ENCODE data around the gene EXOC1. TPM values are rescaled to one million over a fixed set of nuclear protein-coding genes. Genes with fewer than 3 reads are reported as not detected.

EXOC1 gene
- total and polyA plus RNA-seq, 2 donors (not counting 1 experiment from before 2014, with no cell fraction given), result 32.3 to 64.2 TPM

- H3K27me3 ChIP-seq (ENCODE audit: control insufficient read depth, insufficient read depth, low read length), result no peaks in the 10 kb centered on the region
- H3K4me2 ChIP-seq (ENCODE audit: extremely low read depth, insufficient read depth, low read length), result peak overlapping the region; percentile 95
- H3K9ac ChIP-seq (ENCODE audit: insufficient read depth, low read length), result peak overlapping the region; percentile 89
- H3K9me3 ChIP-seq (ENCODE audit: control insufficient read depth, insufficient read depth, low read depth, low read length), result no peaks in the 10 kb centered on the region
- H3K4me3 ChIP-seq (replicated peaks in 1 of 4; ENCODE audit: control extremely low read depth in 1 of 4, insufficient read depth in 1 of 4, low read depth in 3 of 4, low read length in 4 of 4), result peak overlapping the region; percentile 70 to 83 (median 80)
- H3K27ac ChIP-seq (ENCODE audit: insufficient read depth, low read length), result peak overlapping the region; percentile 92
- peak overlapping the region; percentile 75 for H2AFZ ChIP-seq (ENCODE audit: low read length)
- peaks cover 20% of the 10 kb centered on the region for H3K79me2 ChIP-seq (ENCODE audit: control insufficient read depth, insufficient read depth, low read length)
- TF ChIP-seq EZH2 (IDR thresholded peaks at IDR 0.05; ENCODE audit: low read length, missing control alignments) (no peak), CTCF (conservative IDR thresholded peaks at IDR 0.05 in 1 of 2, IDR thresholded peaks at IDR 0.05 in 1 of 2; ENCODE audit: low read depth in 1 of 2, low read length in 2 of 2) (no peak)
- H3K36me3 ChIP-seq (ENCODE audit: control insufficient read depth, insufficient read depth, low read length), result no peaks in the 10 kb centered on the region
- H4K20me1 ChIP-seq (ENCODE audit: control insufficient read depth, extremely low read depth, insufficient read depth, low read length), result no peaks in the 10 kb centered on the region
- peaks cover 3% of the 10 kb centered on the region for H3K4me1 ChIP-seq (ENCODE audit: control insufficient read depth, extremely low read depth, insufficient read depth, low read length)
- DNase-seq (ENCODE audit: low read depth in 2 of 2), result peak; percentile 95
Measured at GRCh38 chr4:55947912-55948725, 94.7 kb downstream of the EXOC1 start.

GRCh38 chr4:55948726-55949481 is 95.5 kb downstream of the EXOC1 start, which contains the start of gene CEP135:
Gene CEP135 (plus strand): TSS chr4:55948945. CDS start chr4:55952131, 3,186 bp downstream.
- TF ChIP-seq CTCF (conservative IDR thresholded peaks at IDR 0.05 in 1 of 2, IDR thresholded peaks at IDR 0.05 in 1 of 2; ENCODE audit: low read depth in 1 of 2, low read length in 2 of 2) (peak; percentile 69 to 76), EZH2 (IDR thresholded peaks at IDR 0.05; ENCODE audit: low read length, missing control alignments) (no peak)
- Histone ChIP-seq H3K9me3 (ENCODE audit: control insufficient read depth, insufficient read depth, low read depth, low read length) (no peaks in the 10 kb centered on the region), H3K79me2 (ENCODE audit: control insufficient read depth, insufficient read depth, low read length) (peaks cover 20% of the 10 kb centered on the region), H3K4me3 (replicated peaks in 1 of 4; ENCODE audit: control extremely low read depth in 1 of 4, insufficient read depth in 1 of 4, low read depth in 3 of 4, low read length in 4 of 4) (peak within 1 kb of the TSS; percentile 70 to 96 (median 81)), H4K20me1 (ENCODE audit: control insufficient read depth, extremely low read depth, insufficient read depth, low read length) (no peaks in the 10 kb centered on the region), H3K27me3 (ENCODE audit: control insufficient read depth, insufficient read depth, low read length) (no peaks in the 10 kb centered on the region), H3K4me1 (ENCODE audit: control insufficient read depth, extremely low read depth, insufficient read depth, low read length) (peaks cover 3% of the 10 kb centered on the region), H3K9ac (ENCODE audit: insufficient read depth, low read length) (peak within 1 kb of the TSS; percentile 89), H2AFZ (ENCODE audit: low read length) (peak within 1 kb of the TSS; percentile 80), H3K36me3 (ENCODE audit: control insufficient read depth, insufficient read depth, low read length) (no peaks in the 10 kb centered on the region), H3K27ac (ENCODE audit: insufficient read depth, low read length) (peak within 1 kb of the TSS; percentile 92), H3K4me2 (ENCODE audit: extremely low read depth, insufficient read depth, low read length) (peak within 1 kb of the TSS; percentile 95)
- peak; percentile 92 to 93 for DNase-seq (ENCODE audit: low read depth in 2 of 2)

- H3K9me3 ChIP-seq (ENCODE audit: control insufficient read depth, insufficient read depth, low read depth, low read length), result no peaks in the 10 kb centered on the region
- H4K20me1 ChIP-seq (ENCODE audit: control insufficient read depth, extremely low read depth, insufficient read depth, low read length), result no peaks in the 10 kb centered on the region
- H3K4me2 ChIP-seq (ENCODE audit: extremely low read depth, insufficient read depth, low read length), result peak overlapping the region; percentile 82
- peak overlapping the region; percentile 92 for H3K27ac ChIP-seq (ENCODE audit: insufficient read depth, low read length)
- no peak for TF ChIP-seq EZH2 (IDR thresholded peaks at IDR 0.05; ENCODE audit: low read length, missing control alignments)
- peaks cover 20% of the 10 kb centered on the region for H3K79me2 ChIP-seq (ENCODE audit: control insufficient read depth, insufficient read depth, low read length)
- peak overlapping the region; percentile 89 for H3K9ac ChIP-seq (ENCODE audit: insufficient read depth, low read length)
- peaks cover 3% of the 10 kb centered on the region for H3K4me1 ChIP-seq (ENCODE audit: control insufficient read depth, extremely low read depth, insufficient read depth, low read length)
- no peak for DNase-seq (ENCODE audit: low read depth in 2 of 2)
- no peaks in the 10 kb centered on the region for H3K36me3 ChIP-seq (ENCODE audit: control insufficient read depth, insufficient read depth, low read length)
- H2AFZ ChIP-seq (ENCODE audit: low read length), result peak overlapping the region; percentile 80
- no peaks in the 10 kb centered on the region for H3K27me3 ChIP-seq (ENCODE audit: control insufficient read depth, insufficient read depth, low read length)
- peak overlapping the region; percentile 70 to 96 (median 81) for H3K4me3 ChIP-seq (replicated peaks in 1 of 4; ENCODE audit: control extremely low read depth in 1 of 4, insufficient read depth in 1 of 4, low read depth in 3 of 4, low read length in 4 of 4)
Measured at GRCh38 chr4:55949482-55949802, 96.0 kb downstream of the EXOC1 start.
